Uterus (tissue), 2 donors: ENCODE data around the gene OR2T11.

Source experiments
- POLR2A ChIP-seq, 2 donors: fragments of 450-650 bp; IDR thresholded peaks; one replicate each; pipeline ENCODE4 v1.6.1; 2016; ENCODE audit warnings: antibody characterized with exemption in 2 of 2, mild to moderate bottlenecking in 1 of 2, moderate library complexity in 1 of 2
- TF ChIP-seq, protein P1 (sequence below), 4 experiments: fragments of 200-600 bp in 2 of 4; fragments of 450-650 bp in 2 of 4; sonication (generic) in 2 of 4; IDR thresholded peaks; one replicate each; pipeline ENCODE4 v1.5.1; 2016 to 2019; ENCODE audit warnings: antibody characterized with exemption in 4 of 4, mild to moderate bottlenecking in 2 of 4, moderate library complexity in 1 of 4

DNA sequence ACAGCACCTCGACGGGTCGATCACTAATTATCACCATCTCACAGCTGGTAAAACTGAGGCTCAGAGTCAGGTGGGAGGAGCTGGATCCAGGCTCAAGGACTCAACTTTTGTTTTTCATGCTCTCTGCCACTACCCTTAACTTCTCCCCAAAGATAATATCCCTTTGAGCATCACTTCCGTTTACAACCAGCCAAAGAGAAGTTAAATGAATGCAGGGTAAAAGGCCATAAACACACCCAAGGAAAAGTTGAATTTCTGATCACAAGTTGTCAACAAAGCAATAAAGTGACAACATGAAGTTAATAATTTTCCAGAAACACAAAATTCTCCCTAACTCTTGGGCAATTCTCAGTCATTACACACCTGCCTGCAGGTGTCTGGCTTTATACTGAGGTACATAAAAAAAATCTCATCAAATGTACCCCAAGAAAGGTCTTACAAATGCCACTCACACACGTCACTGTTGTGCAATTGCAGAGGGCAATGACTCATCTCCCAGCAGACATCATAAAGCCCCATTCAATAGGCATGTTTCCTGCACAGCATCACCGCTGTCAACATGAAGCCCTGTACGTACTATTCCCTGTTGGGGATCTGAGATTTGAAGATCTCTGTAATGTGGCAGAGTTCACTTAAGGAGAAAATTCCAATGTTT lies 3.4 kb downstream of the OR2T11 start:
- TF ChIP-seq POLR2A (IDR thresholded peaks at IDR 0.05): no peak
- TF ChIP-seq, protein P1, sequence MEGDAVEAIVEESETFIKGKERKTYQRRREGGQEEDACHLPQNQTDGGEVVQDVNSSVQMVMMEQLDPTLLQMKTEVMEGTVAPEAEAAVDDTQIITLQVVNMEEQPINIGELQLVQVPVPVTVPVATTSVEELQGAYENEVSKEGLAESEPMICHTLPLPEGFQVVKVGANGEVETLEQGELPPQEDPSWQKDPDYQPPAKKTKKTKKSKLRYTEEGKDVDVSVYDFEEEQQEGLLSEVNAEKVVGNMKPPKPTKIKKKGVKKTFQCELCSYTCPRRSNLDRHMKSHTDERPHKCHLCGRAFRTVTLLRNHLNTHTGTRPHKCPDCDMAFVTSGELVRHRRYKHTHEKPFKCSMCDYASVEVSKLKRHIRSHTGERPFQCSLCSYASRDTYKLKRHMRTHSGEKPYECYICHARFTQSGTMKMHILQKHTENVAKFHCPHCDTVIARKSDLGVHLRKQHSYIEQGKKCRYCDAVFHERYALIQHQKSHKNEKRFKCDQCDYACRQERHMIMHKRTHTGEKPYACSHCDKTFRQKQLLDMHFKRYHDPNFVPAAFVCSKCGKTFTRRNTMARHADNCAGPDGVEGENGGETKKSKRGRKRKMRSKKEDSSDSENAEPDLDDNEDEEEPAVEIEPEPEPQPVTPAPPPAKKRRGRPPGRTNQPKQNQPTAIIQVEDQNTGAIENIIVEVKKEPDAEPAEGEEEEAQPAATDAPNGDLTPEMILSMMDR (IDR thresholded peaks at IDR 0.05): no peak
